ENCODE data around the gene GANC.
"Not testable (repeated sequence)": the region's sequence is repeated elsewhere in the genome, so short reads cannot be mapped to it uniquely, and the experiment has no call there.

The GANC gene

GRCh38 chr15:42337104-42337503, 64.1 kb downstream of the GANC start:
- in situ Hi-C loops (cut with MboI; ENCODE audit: low sequenced_read_pairs); H3K4me3 ChIP-seq; DNase-seq (ENCODE audit: low spot score in 2 of 2); H3K9me3 ChIP-seq; H3K4me1 ChIP-seq; H3K36me3 ChIP-seq (replicated peaks); H3K27me3 ChIP-seq (ENCODE audit: low read depth): not testable (repeated sequence)

GRCh38 chr15:42338500-42338899, 65.5 kb downstream of the GANC start:
- no peaks in the 10 kb centered on the region for H3K36me3 ChIP-seq (replicated peaks)
- peaks cover 6% of the 10 kb centered on the region; the same call in 1 of the 2 replicates for H3K9me3 ChIP-seq
- no peaks in the 10 kb centered on the region for H3K4me1 ChIP-seq
- in situ Hi-C loops (cut with MboI; ENCODE audit: low sequenced_read_pairs): no loop called here
- H3K27me3 ChIP-seq (ENCODE audit: low read depth): no peaks in the 10 kb centered on the region
- no peak for DNase-seq (ENCODE audit: low spot score in 2 of 2)
- no peak overlapping the region for H3K4me3 ChIP-seq

GRCh38 chr15:42343596-42344232, 70.7 kb downstream of the GANC start:
- H3K9me3 ChIP-seq: no peaks in the 10 kb centered on the region
- no peaks in the 10 kb centered on the region for H3K36me3 ChIP-seq (replicated peaks)
- H3K4me3 ChIP-seq: no peak overlapping the region
- DNase-seq (ENCODE audit: low spot score in 2 of 2): no peak
- in situ Hi-C loops (cut with MboI; ENCODE audit: low sequenced_read_pairs): no loop called here
- no peaks in the 10 kb centered on the region for H3K27me3 ChIP-seq (ENCODE audit: low read depth)
- no peaks in the 10 kb centered on the region for H3K4me1 ChIP-seq

DNA sequence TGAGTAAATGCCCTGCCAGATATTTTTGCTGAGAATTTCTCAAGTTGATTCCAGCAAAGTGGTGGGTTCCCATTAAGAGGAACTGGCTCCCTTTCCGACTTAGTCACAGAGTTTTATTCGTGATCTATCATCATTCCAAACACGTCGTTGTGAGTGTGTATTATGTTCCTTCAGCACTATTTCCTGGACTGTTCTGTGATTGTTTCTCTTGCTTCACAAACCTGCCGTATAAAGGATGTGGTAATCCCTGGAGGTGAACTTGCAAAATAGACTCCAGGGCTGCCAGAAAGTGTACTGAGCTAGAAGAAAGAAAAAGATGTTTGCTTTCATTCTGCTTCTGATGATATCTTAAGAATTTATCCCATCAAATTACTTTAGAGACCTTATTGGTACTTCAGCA, 71.8 kb downstream of the GANC start:
- H3K36me3 ChIP-seq (replicated peaks): no peaks in the 10 kb centered on the region
- H3K27me3 ChIP-seq (ENCODE audit: low read depth): no peaks in the 10 kb centered on the region
- H3K4me1 ChIP-seq: no peaks in the 10 kb centered on the region
- no peak overlapping the region for H3K4me3 ChIP-seq
- no peaks in the 10 kb centered on the region for H3K9me3 ChIP-seq
- DNase-seq (ENCODE audit: low spot score in 2 of 2): no peak
- in situ Hi-C loops (cut with MboI; ENCODE audit: low sequenced_read_pairs): no loop called here

GRCh38 chr15:42345504-42345903, 72.5 kb downstream of the GANC start:
- Histone ChIP-seq H3K4me3 (no peak overlapping the region), H3K9me3 (no peaks in the 10 kb centered on the region), H3K4me1 (no peaks in the 10 kb centered on the region), H3K36me3 (replicated peaks) (no peaks in the 10 kb centered on the region), H3K27me3 (ENCODE audit: low read depth) (no peaks in the 10 kb centered on the region)
- no peak for DNase-seq (ENCODE audit: low spot score in 2 of 2)
- in situ Hi-C loops (cut with MboI; ENCODE audit: low sequenced_read_pairs): no loop called here

- in situ Hi-C loops (cut with MboI; ENCODE audit: low sequenced_read_pairs): no loop called here
- DNase-seq (ENCODE audit: low spot score in 2 of 2): no peak
Measured at GRCh38 chr15:42348083-42348482, 75.1 kb downstream of the GANC start.

GRCh38 chr15:42349186-42349585, 76.2 kb downstream of the GANC start:
- Histone ChIP-seq H3K36me3 (replicated peaks) (no peaks in the 10 kb centered on the region), H3K9me3 (no peaks in the 10 kb centered on the region), H3K27me3 (ENCODE audit: low read depth) (no peaks in the 10 kb centered on the region), H3K4me1 (no peaks in the 10 kb centered on the region), H3K4me3 (no peak overlapping the region)
- no peak for DNase-seq (ENCODE audit: low spot score in 2 of 2)
- in situ Hi-C loops (cut with MboI; ENCODE audit: low sequenced_read_pairs): no loop called here

More at GRCh38 chr15:42348083-42348482, 75.1 kb downstream of the GANC start:
- H3K9me3 ChIP-seq: no peaks in the 10 kb centered on the region
- H3K4me3 ChIP-seq: no peak overlapping the region
- H3K27me3 ChIP-seq (ENCODE audit: low read depth): no peaks in the 10 kb centered on the region
- H3K36me3 ChIP-seq (replicated peaks): no peaks in the 10 kb centered on the region
- no peaks in the 10 kb centered on the region for H3K4me1 ChIP-seq

DNA sequence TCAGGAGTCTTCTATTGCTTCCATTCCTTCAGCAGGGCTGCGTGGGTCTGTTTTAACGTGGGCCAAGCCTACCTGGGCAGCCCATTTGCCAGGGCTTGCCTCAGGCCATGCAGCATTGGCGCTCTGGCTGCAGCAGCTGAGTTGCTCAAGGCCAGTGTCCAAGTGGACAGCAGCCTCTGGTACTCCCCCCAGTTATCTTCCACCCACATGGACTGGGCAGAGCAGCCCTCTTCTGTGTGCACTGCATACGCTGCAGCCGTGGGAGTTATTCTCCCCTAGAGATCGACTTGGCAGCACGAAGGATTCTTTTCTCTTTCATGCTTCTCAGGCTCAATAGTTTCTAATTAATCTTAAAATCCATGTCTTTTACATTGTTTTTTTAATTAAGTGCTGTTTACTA, 79.4 kb downstream of the GANC start:
- no peak for DNase-seq (ENCODE audit: low spot score in 2 of 2)
- no peak overlapping the region for H3K4me3 ChIP-seq
- in situ Hi-C loops (cut with MboI; ENCODE audit: low sequenced_read_pairs): no loop called here
- no peaks in the 10 kb centered on the region for H3K4me1 ChIP-seq
- H3K36me3 ChIP-seq (replicated peaks): no peaks in the 10 kb centered on the region
- no peaks in the 10 kb centered on the region for H3K9me3 ChIP-seq
- H3K27me3 ChIP-seq (ENCODE audit: low read depth): no peaks in the 10 kb centered on the region

- Histone ChIP-seq H3K4me3 (no peak overlapping the region), H3K9me3 (no peaks in the 10 kb centered on the region), H3K4me1 (no peaks in the 10 kb centered on the region), H3K36me3 (replicated peaks) (no peaks in the 10 kb centered on the region), H3K27me3 (ENCODE audit: low read depth) (no peaks in the 10 kb centered on the region)
- no peak for DNase-seq (ENCODE audit: low spot score in 2 of 2)
- in situ Hi-C loops (cut with MboI; ENCODE audit: low sequenced_read_pairs): no loop called here
Measured at GRCh38 chr15:42353061-42353460, 80.1 kb downstream of the GANC start.

GRCh38 chr15:42354824-42355223, 81.8 kb downstream of the GANC start:
- no peaks in the 10 kb centered on the region for H3K36me3 ChIP-seq (replicated peaks)
- no peaks in the 10 kb centered on the region for H3K9me3 ChIP-seq
- H3K4me1 ChIP-seq: no peaks in the 10 kb centered on the region
- no peak for DNase-seq (ENCODE audit: low spot score in 2 of 2)
- no peaks in the 10 kb centered on the region for H3K27me3 ChIP-seq (ENCODE audit: low read depth)
- in situ Hi-C loops (cut with MboI; ENCODE audit: low sequenced_read_pairs): no loop called here
- H3K4me3 ChIP-seq: no peak overlapping the region

DNA sequence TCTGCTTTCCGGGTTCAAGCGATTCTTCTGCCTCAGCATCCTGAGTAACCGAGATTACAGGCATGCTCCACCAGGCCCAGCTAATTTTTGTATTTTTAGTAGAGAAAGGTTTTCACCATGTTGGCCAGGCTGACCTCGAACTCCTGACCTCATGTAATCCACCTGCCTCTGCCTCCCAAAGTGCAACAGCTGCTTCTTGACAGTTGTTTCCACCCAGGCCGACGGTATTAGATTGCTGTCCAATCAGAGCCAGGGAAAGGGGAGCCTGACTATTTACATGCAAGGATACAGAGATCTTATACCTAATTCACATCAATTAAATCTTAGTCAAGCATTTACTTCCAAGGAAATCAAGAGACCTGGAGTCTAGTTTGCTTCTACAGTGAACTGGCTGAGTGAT, 82.3 kb downstream of the GANC start:
- DNase-seq (ENCODE audit: low spot score in 2 of 2): no peak
- Histone ChIP-seq H3K4me3 (no peak overlapping the region), H3K4me1 (no peaks in the 10 kb centered on the region), H3K36me3 (replicated peaks) (no peaks in the 10 kb centered on the region), H3K9me3 (no peaks in the 10 kb centered on the region), H3K27me3 (ENCODE audit: low read depth) (no peaks in the 10 kb centered on the region)
- in situ Hi-C loops (cut with MboI; ENCODE audit: low sequenced_read_pairs): no loop called here

- in situ Hi-C loops (cut with MboI; ENCODE audit: low sequenced_read_pairs): no loop called here
- Histone ChIP-seq H3K27me3 (ENCODE audit: low read depth) (no peaks in the 10 kb centered on the region), H3K4me3 (no peak overlapping the region), H3K36me3 (replicated peaks) (no peaks in the 10 kb centered on the region), H3K4me1 (no peaks in the 10 kb centered on the region), H3K9me3 (no peaks in the 10 kb centered on the region)
- no peak for DNase-seq (ENCODE audit: low spot score in 2 of 2)
Measured at GRCh38 chr15:42356851-42357250, 83.8 kb downstream of the GANC start.

DNA sequence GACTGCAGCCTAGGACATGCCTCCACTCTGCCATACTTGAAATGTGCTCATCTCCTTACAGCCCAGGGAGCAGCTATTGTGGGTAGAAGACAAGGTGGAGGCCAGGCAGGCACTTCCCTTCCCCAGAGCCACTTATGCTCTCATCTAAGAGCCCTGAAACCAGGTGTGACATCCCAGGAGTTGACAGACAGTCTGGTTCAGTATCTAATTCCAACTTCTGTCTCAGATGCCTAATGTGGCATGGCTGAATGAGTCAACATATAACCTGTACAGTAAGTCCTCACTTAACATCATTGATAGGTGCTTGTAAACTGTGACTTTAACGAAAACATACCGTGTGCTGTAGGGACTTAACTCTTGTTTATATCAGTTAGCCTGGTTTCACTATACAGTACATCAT, 85.1 kb downstream of the GANC start:
- Histone ChIP-seq H3K4me1 (peaks cover under 1% of the 10 kb centered on the region), H3K4me3 (no peak overlapping the region), H3K27me3 (ENCODE audit: low read depth) (no peaks in the 10 kb centered on the region), H3K9me3 (no peaks in the 10 kb centered on the region), H3K36me3 (replicated peaks) (no peaks in the 10 kb centered on the region)
- in situ Hi-C loops (cut with MboI; ENCODE audit: low sequenced_read_pairs): no loop called here
- no peak for DNase-seq (ENCODE audit: low spot score in 2 of 2)

- no peaks in the 10 kb centered on the region for H3K9me3 ChIP-seq
- H3K27me3 ChIP-seq (ENCODE audit: low read depth): no peaks in the 10 kb centered on the region
- no peaks in the 10 kb centered on the region for H3K36me3 ChIP-seq (replicated peaks)
- no peak for DNase-seq (ENCODE audit: low spot score in 2 of 2)
- in situ Hi-C loops (cut with MboI; ENCODE audit: low sequenced_read_pairs): no loop called here
- no peak within 1 kb of the TSS for H3K4me3 ChIP-seq
- peaks cover 12% of the 10 kb centered on the region for H3K4me1 ChIP-seq
Measured at GRCh38 chr15:42359249-42359648, 86.2 kb downstream of the GANC start, which contains the start of gene CAPN3. TSS of gene CAPN3 (plus strand) at chr15:42359501. CDS start at chr15:42359806, 305 bp downstream.

- H3K4me1 ChIP-seq: peaks cover 13% of the 10 kb centered on the region
- H3K4me3 ChIP-seq: no peak overlapping the region
- H3K36me3 ChIP-seq (replicated peaks): no peaks in the 10 kb centered on the region
- in situ Hi-C loops (cut with MboI; ENCODE audit: low sequenced_read_pairs): no loop called here
- H3K27me3 ChIP-seq (ENCODE audit: low read depth): no peaks in the 10 kb centered on the region
- H3K9me3 ChIP-seq: no peaks in the 10 kb centered on the region
- no peak for DNase-seq (ENCODE audit: low spot score in 2 of 2)
Measured at GRCh38 chr15:42359985-42360384, 87.0 kb downstream of the GANC start.
